H9 (cell line): Measurements from ENCODE around the gene ULK4. TPM values are rescaled to one million over a fixed set of nuclear protein-coding genes. Genes with fewer than 3 reads are reported as not detected.
A peak's percentile ranks its signal among the peaks of the same experiment; 100 is the strongest.

Experiments
- DNase-seq: peaks from one replicate; pipeline ENCODE4 v3.0.0-alpha.2; 2017
- H2AFZ ChIP-seq: one replicate; pipeline ENCODE4 v1.6.1; 2013; ENCODE audit warnings: mild to moderate bottlenecking, low read length, control low read depth, moderate library complexity
- H2AK5ac ChIP-seq: 2 replicates; pipeline ENCODE4 v1.6.1; 2013; ENCODE audit warnings: low read length, control low read depth, mixed read lengths; ENCODE audit not compliant: insufficient read length
- H2BK120ac ChIP-seq: one replicate; pipeline ENCODE4 v1.6.1; 2013; ENCODE audit warnings: low read depth, mild to moderate bottlenecking, low read length, control low read depth, inconsistent platforms; ENCODE audit not compliant: poor library complexity, severe bottlenecking
- H2BK12ac ChIP-seq: 2 replicates; pipeline ENCODE4 v1.6.1; 2013; ENCODE audit warnings: low read length, control low read depth, mixed read lengths, low read depth; ENCODE audit not compliant: insufficient read length
- H2BK15ac ChIP-seq: 2 replicates; pipeline ENCODE4 v1.6.1; 2013; ENCODE audit warnings: low read depth, low read length, control low read depth
- H2BK20ac ChIP-seq: one replicate; pipeline ENCODE4 v1.6.1; 2013; ENCODE audit warnings: low read depth, mild to moderate bottlenecking, low read length, control low read depth, inconsistent platforms; ENCODE audit not compliant: poor library complexity, severe bottlenecking
- H2BK5ac ChIP-seq: 2 replicates; pipeline ENCODE4 v1.6.1; 2013; ENCODE audit warnings: low read length, control low read depth, mixed read lengths; ENCODE audit not compliant: insufficient read length
- H3K14ac ChIP-seq: 2 replicates; pipeline ENCODE4 v1.6.1; 2013; ENCODE audit warnings: low read length, control low read depth; ENCODE audit not compliant: insufficient read depth
- H3K18ac ChIP-seq: 2 replicates; pipeline ENCODE4 v1.6.1; 2013; ENCODE audit warnings: low read depth, mild to moderate bottlenecking, mixed read lengths, low read length, control low read depth; ENCODE audit not compliant: insufficient read length
- H3K23ac ChIP-seq: 2 replicates; pipeline ENCODE4 v1.6.1; 2013; ENCODE audit warnings: low read length, control low read depth, mixed read lengths, low read depth; ENCODE audit not compliant: insufficient read length
- H3K23me2 ChIP-seq: 2 replicates; pipeline ENCODE4 v1.6.1; 2013; ENCODE audit warnings: low read depth, mild to moderate bottlenecking, mixed read lengths, low read length, control low read depth; ENCODE audit not compliant: insufficient read length, poor library complexity, severe bottlenecking
- H3K27ac ChIP-seq: 2 replicates; pipeline ENCODE4 v1.5.1; 2013; ENCODE audit warnings: low read length, control low read depth, mixed read lengths, low read depth; ENCODE audit not compliant: insufficient read length
- H3K27me3 ChIP-seq: 2 replicates; pipeline ENCODE4 v1.6.1; 2013; ENCODE audit warnings: low read length, control low read depth, inconsistent platforms; ENCODE audit not compliant: insufficient read depth
- H3K4ac ChIP-seq: 2 replicates; pipeline ENCODE4 v1.6.1; 2013; ENCODE audit warnings: low read depth, mild to moderate bottlenecking, control low read depth, inconsistent platforms, low read length, moderate library complexity
- H3K4me1 ChIP-seq: 2 replicates; pipeline ENCODE4 v1.6.1; 2013; ENCODE audit warnings: low read length, control low read depth, inconsistent platforms; ENCODE audit not compliant: insufficient read depth
- H3K4me2 ChIP-seq: 2 replicates; pipeline ENCODE4 v1.6.1; 2013; ENCODE audit warnings: low read length, control low read depth, mixed read lengths; ENCODE audit not compliant: insufficient read length, insufficient read depth
- H3K56ac ChIP-seq: 2 replicates; pipeline ENCODE4 v1.6.1; 2013; ENCODE audit warnings: low read depth, mild to moderate bottlenecking, mixed read lengths, low read length, control low read depth; ENCODE audit not compliant: insufficient read length
- H3K79me1 ChIP-seq: 2 replicates; pipeline ENCODE4 v1.6.1; 2013; ENCODE audit warnings: low read depth, mild to moderate bottlenecking, moderate library complexity, low read length, control low read depth, inconsistent platforms; ENCODE audit not compliant: insufficient read depth, poor library complexity, severe bottlenecking
- H3K79me2 ChIP-seq: 2 replicates; pipeline ENCODE4 v1.6.1; 2013; ENCODE audit warnings: low read length, control low read depth, inconsistent platforms; ENCODE audit not compliant: insufficient read depth
- H3K9ac ChIP-seq: 2 replicates; pipeline ENCODE4 v1.6.1; 2013; ENCODE audit warnings: low read length, control low read depth, mixed read lengths; ENCODE audit not compliant: insufficient read length; ENCODE audit errors: extremely low read depth
- H3K9me3 ChIP-seq: one replicate; pipeline ENCODE4 v1.6.1; 2013; ENCODE audit warnings: low read depth, low read length, inconsistent platforms; ENCODE audit not compliant: control insufficient read depth
- H3T11ph ChIP-seq: one replicate; pipeline ENCODE4 v1.6.1; 2013; ENCODE audit warnings: mild to moderate bottlenecking, low read length, control low read depth, inconsistent platforms
- H4K20me1 ChIP-seq: one replicate; pipeline ENCODE4 v1.6.1; 2013; ENCODE audit not compliant: control insufficient read depth, insufficient read length, insufficient read depth
- H4K5ac ChIP-seq: 2 replicates; pipeline ENCODE4 v1.6.1; 2013; ENCODE audit warnings: low read depth, mild to moderate bottlenecking, mixed read lengths, low read length, control low read depth; ENCODE audit not compliant: insufficient read length
- H4K8ac ChIP-seq: replicated peaks from 2 replicates; pipeline ENCODE4 v1.6.1; 2013; ENCODE audit warnings: low read length, control low read depth, mixed read lengths, low read depth; ENCODE audit not compliant: insufficient read length
- H4K91ac ChIP-seq: 2 replicates; pipeline ENCODE4 v1.6.1; 2013; ENCODE audit warnings: low read depth, mild to moderate bottlenecking, moderate library complexity, mixed read lengths, low read length, control low read depth; ENCODE audit not compliant: insufficient read length
- H3K27ac Mint-ChIP-seq, 3 experiments: 2 replicates in 2 of 3; 3 replicates in 1 of 3; pipeline ENCODE4 v1.8.0; 2020 to 2021; ENCODE audit warnings: mixed read lengths in 3 of 3, mild to moderate bottlenecking in 1 of 3, moderate library complexity in 1 of 3
- H3K27me3 Mint-ChIP-seq: 2 replicates; pipeline ENCODE4 v1.8.0; 2021; ENCODE audit warnings: low read depth, mild to moderate bottlenecking, moderate library complexity, mixed read lengths
- H3K36me3 Mint-ChIP-seq, 3 experiments: 2 replicates in 2 of 3; 3 replicates in 1 of 3; pipeline ENCODE4 v1.8.0; 2020 to 2021; ENCODE audit warnings: low read depth in 3 of 3, mixed read lengths in 3 of 3; ENCODE audit not compliant: insufficient read depth in 1 of 3
- H3K4me1 Mint-ChIP-seq, 2 experiments: 2 replicates each; pipeline ENCODE4 v1.8.0; 2020; ENCODE audit warnings: mixed read lengths in 2 of 2
- H3K4me3 Mint-ChIP-seq, 2 experiments: 2 replicates in 1 of 2; 3 replicates in 1 of 2; pipeline ENCODE4 v1.8.0; 2020 to 2021; ENCODE audit warnings: mild to moderate bottlenecking in 2 of 2, mixed read lengths in 2 of 2, moderate library complexity in 1 of 2
- H3K9me3 Mint-ChIP-seq, 2 experiments: 2 replicates in 1 of 2; 3 replicates in 1 of 2; pipeline ENCODE4 v1.8.0; 2020; ENCODE audit warnings: mild to moderate bottlenecking in 2 of 2, mixed read lengths in 2 of 2, moderate library complexity in 1 of 2
- CTCF ChIP-seq: fragments of 200-600 bp; sonication (generic); conservative IDR thresholded peaks from 3 replicates; pipeline ENCODE4 v1.8.0; 2021; ENCODE audit warnings: antibody characterized with exemption, mild to moderate bottlenecking
- WGBS: extraction: QIAGEN DNeasy Blood & Tissue Kit; methylation state at CpG from one replicate; pipeline ENCODE4 v1.1.7; 2013; ENCODE audit warnings: missing lambda C conversion rate, low lambda C conversion rate, mixed read lengths; ENCODE audit not compliant: insufficient read length; ENCODE audit errors: extremely low coverage; 5-methylcytosine and 5-hydroxymethylcytosine counted together
- long read RNA-seq: library from polyadenylated mRNA; unstranded; transcript quantifications from one replicate; pipeline ENCODE4 v2.0.0, GENCODE V29; 2020
- total RNA-seq: library from RNA; stranded (reverse); gene quantifications from 2 replicates; pipeline ENCODE4 v1.2.1, GENCODE V29; 2021

The ULK4 gene
- total RNA-seq = 12.1 and 12.9 TPM in 2 replicates
- long read RNA-seq, full-length matches to known transcripts = 4 of 43 reads
- long read RNA-seq, partial matches to known transcripts = 20 of 43 reads
- long read RNA-seq, other reads (novel, unspliced or antisense) = 19 of 43 reads

- Mint-ChIP-seq H3K27ac (peak within 1 kb of the TSS; percentile 96 to 99 (median 97)), H3K4me3 (peak within 1 kb of the TSS; percentile 99 to 100), H3K36me3 (no peaks in the 10 kb centered on the region), H3K4me1 (peaks cover 6 to 19% of the 10 kb centered on the region in 2 experiments), H3K27me3 (peaks cover 5% of the 10 kb centered on the region), H3K9me3 (no peaks in the 10 kb centered on the region; a peak in 2 of 5 replicates)
- Histone ChIP-seq H2BK5ac (no peak within 1 kb of the TSS), H4K8ac (no peak within 1 kb of the TSS), H3K27me3 (no peaks in the 10 kb centered on the region), H4K91ac (no peak within 1 kb of the TSS), H2BK15ac (no peak within 1 kb of the TSS), H2AK5ac (no peak within 1 kb of the TSS), H3K4ac (no peak within 1 kb of the TSS), H3K18ac (peak within 1 kb of the TSS; percentile 56), H3K9ac (peak within 1 kb of the TSS; percentile 53), H4K5ac (no peak within 1 kb of the TSS), H3K4me2 (peak within 1 kb of the TSS; percentile 62), H2BK120ac (no peak within 1 kb of the TSS), H3K79me2 (peaks cover 3% of the 10 kb centered on the region; the same call in 1 of the 2 replicates), H4K20me1 (no peaks in the 10 kb centered on the region), H3K23me2 (no peaks in the 10 kb centered on the region), H3K27ac (no peak within 1 kb of the TSS), H3K14ac (peak within 1 kb of the TSS; percentile 42), H3K23ac (no peak within 1 kb of the TSS), H3K9me3 (no peaks in the 10 kb centered on the region), H2BK12ac (no peak within 1 kb of the TSS), H3K4me1 (no peaks in the 10 kb centered on the region), H2AFZ (no peak within 1 kb of the TSS), H3K79me1 (no peaks in the 10 kb centered on the region), H3K56ac (no peak within 1 kb of the TSS), H3T11ph (no peak within 1 kb of the TSS), H2BK20ac (no peak within 1 kb of the TSS)
- no peak for TF ChIP-seq CTCF
- no CpG with 5 or more reads among the region's 58 CpGs for WGBS
- DNase-seq = peak; percentile 99
These were observed at the start of gene ULK4 for GRCh38 chr3:41961751-41962679. Gene ULK4, minus strand, starts transcription at chr3:41962103. Its CDS starts 7,344 bp downstream, at chr3:41954759.
